HL-60 (cell line): Measurements from ENCODE around the gene DIAPH2.

Source experiments
- DNase-seq, 2 experiments: peaks; one replicate each; pipeline ENCODE4 v3.0.0-alpha.2; 2010 to 2020; ENCODE audit warnings: low read depth in 1 of 2, low spot score in 1 of 2
- H3K27ac ChIP-seq: fragments of 250-450 bp; sonication (Bioruptor Pico); replicated peaks from 2 replicates; pipeline ENCODE4 v1.5.1; 2020; ENCODE audit warnings: mild to moderate bottlenecking, moderate library complexity
- H3K27me3 ChIP-seq: fragments of 250-450 bp; sonication (Bioruptor Pico); 2 replicates; pipeline ENCODE4 v1.5.1; 2021; ENCODE audit warnings: mild to moderate bottlenecking, moderate library complexity; ENCODE audit not compliant: insufficient read depth, poor library complexity, severe bottlenecking
- H3K4me3 ChIP-seq: replicated peaks from 2 replicates; pipeline ENCODE4 v1.5.1; 2011; ENCODE audit warnings: mild to moderate bottlenecking, control low read depth, low read length; ENCODE audit not compliant: insufficient read depth
- CTCF ChIP-seq: IDR thresholded peaks from one replicate; pipeline ENCODE4 v1.5.1; 2011; ENCODE audit warnings: low read length, control low read depth, inconsistent platforms; ENCODE audit not compliant: insufficient read depth
- GABPA ChIP-seq: IDR thresholded peaks from 2 replicates; pipeline ENCODE4 v1.6.1; 2012; ENCODE audit warnings: low read depth
- POLR2AphosphoS5 ChIP-seq: IDR thresholded peaks from 2 replicates; pipeline ENCODE4 v1.6.1; 2012; ENCODE audit warnings: low read depth
- SPI1 ChIP-seq: IDR thresholded peaks from 2 replicates; pipeline ENCODE4 v1.6.1; 2012; ENCODE audit warnings: low read depth, mild to moderate bottlenecking, borderline replicate concordance
- TF ChIP-seq, protein P1 (sequence below): IDR thresholded peaks from 2 replicates; pipeline ENCODE4 v1.6.1; 2012; ENCODE audit warnings: low read depth; ENCODE audit not compliant: insufficient replicate concordance

DIAPH2 gene

DNA sequence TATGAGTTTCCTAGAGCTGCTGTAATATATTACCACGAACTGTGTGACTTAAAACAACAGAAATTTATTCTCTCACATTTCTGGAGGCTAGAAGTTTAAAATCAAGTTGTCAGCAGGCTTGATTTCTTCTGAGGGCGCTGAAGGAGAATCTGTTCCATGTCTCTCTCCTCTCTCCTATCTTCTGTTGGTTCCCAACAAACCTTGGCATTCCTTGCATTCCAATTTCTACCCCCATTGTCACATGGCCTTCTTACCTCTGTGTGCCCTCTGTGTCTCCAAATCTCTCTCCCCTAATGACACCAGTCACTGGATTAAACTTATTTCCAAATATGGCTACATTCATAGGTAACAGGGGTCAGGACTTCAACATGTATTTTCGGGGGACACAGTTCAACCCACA, 871.7 kb downstream of the DIAPH2 start:
- no peaks in the 10 kb centered on the region for H3K27me3 ChIP-seq
- no peak overlapping the region for H3K27ac ChIP-seq
- no peak overlapping the region for H3K4me3 ChIP-seq
- DNase-seq = no peak
- no peak for TF ChIP-seq POLR2AphosphoS5
- TF ChIP-seq, protein P1, sequence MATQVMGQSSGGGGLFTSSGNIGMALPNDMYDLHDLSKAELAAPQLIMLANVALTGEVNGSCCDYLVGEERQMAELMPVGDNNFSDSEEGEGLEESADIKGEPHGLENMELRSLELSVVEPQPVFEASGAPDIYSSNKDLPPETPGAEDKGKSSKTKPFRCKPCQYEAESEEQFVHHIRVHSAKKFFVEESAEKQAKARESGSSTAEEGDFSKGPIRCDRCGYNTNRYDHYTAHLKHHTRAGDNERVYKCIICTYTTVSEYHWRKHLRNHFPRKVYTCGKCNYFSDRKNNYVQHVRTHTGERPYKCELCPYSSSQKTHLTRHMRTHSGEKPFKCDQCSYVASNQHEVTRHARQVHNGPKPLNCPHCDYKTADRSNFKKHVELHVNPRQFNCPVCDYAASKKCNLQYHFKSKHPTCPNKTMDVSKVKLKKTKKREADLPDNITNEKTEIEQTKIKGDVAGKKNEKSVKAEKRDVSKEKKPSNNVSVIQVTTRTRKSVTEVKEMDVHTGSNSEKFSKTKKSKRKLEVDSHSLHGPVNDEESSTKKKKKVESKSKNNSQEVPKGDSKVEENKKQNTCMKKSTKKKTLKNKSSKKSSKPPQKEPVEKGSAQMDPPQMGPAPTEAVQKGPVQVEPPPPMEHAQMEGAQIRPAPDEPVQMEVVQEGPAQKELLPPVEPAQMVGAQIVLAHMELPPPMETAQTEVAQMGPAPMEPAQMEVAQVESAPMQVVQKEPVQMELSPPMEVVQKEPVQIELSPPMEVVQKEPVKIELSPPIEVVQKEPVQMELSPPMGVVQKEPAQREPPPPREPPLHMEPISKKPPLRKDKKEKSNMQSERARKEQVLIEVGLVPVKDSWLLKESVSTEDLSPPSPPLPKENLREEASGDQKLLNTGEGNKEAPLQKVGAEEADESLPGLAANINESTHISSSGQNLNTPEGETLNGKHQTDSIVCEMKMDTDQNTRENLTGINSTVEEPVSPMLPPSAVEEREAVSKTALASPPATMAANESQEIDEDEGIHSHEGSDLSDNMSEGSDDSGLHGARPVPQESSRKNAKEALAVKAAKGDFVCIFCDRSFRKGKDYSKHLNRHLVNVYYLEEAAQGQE = no peak
- no peak for TF ChIP-seq GABPA
- TF ChIP-seq SPI1 = no peak
- no peak for TF ChIP-seq CTCF

- Histone ChIP-seq H3K27ac (peak overlapping the region; percentile 56), H3K4me3 (peak overlapping the region; percentile 23), H3K27me3 (no peaks in the 10 kb centered on the region)
- DNase-seq = peak in 1 of 2 experiments; percentile 52
- TF ChIP-seq POLR2AphosphoS5 (no peak), SPI1 (no peak), CTCF (no peak), GABPA (no peak)
- TF ChIP-seq, protein P1 = no peak
These were observed 879.0 kb downstream of the DIAPH2 start for GRCh38 chrX:97563531-97564133.

DNA sequence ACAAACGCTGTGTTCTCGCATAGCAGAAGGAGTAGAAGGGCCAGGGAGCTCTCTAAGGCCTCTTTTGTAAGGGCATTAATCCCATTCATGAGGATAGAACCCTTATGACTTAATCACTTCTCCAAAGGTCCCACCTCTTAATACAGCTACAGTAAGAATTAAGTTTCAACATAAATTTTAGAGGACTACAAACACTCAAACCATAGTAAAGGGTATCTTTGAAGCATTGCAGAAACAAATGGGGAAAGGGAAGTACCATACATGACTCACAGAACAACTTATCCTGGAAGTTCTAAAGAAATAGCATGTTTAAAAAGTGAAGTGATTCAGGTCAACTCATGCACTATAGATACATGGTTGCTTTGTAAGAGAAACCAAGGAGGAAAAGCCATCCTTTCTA, 879.9 kb downstream of the DIAPH2 start:
- no peak overlapping the region for H3K4me3 ChIP-seq
- no peak for DNase-seq

More for the DNA sequence above, 879.9 kb downstream of the DIAPH2 start:
- Histone ChIP-seq H3K27ac (no peak overlapping the region), H3K27me3 (no peaks in the 10 kb centered on the region)
- TF ChIP-seq CTCF = no peak
- TF ChIP-seq SPI1 = no peak
- no peak for TF ChIP-seq GABPA
- TF ChIP-seq, protein P1 = no peak
- no peak for TF ChIP-seq POLR2AphosphoS5
